HCT116 (cell line): ENCODE data around the gene GPR180. TPM values are rescaled to one million over a fixed set of nuclear protein-coding genes. Genes with fewer than 3 reads are reported as not detected.

Experiments used
- ATAC-seq: fragments of 200-7000 bp; cut with Tn5 transposase; 2 replicates; pipeline ENCODE4 v1.9.1; 2020; ENCODE audit warnings: mild to moderate bottlenecking, moderate library complexity
- BruUV-seq: library from RNA; stranded (reverse); fragments of 400-500 nt; replicated peaks from 2 replicates; lab custom pipeline; 2021; lab: Mats Ljungman, UMichigan
- CTCF ChIA-PET: fragments of 300-600 bp; sonication (Branson Sonifier 250); formaldehyde crosslinking; loops from one replicate; lab custom pipeline; 2021; ENCODE audit warnings: antibody characterized with exemption; lab: Charles Lee
- POLR2A ChIA-PET: fragments of 300-600, 350-600 bp; sonication (Branson Sonifier 250); formaldehyde crosslinking; loops from one replicate; lab custom pipeline; 2021; ENCODE audit warnings: antibody characterized with exemption; lab: Charles Lee
- RAD21 ChIA-PET, 2 experiments: fragments of 300-600 bp; sonication (Branson Sonifier 250); formaldehyde crosslinking; loops; one replicate each; lab custom pipeline; 2023; ENCODE audit warnings: low total read pairs in 2 of 2; ENCODE audit not compliant: uncharacterized antibody in 2 of 2, unreplicated experiment in 2 of 2, low non-redundant PET in 1 of 2; lab: Charles Lee
- DNase-seq: peaks from one replicate; pipeline ENCODE4 v3.0.0-alpha.2; 2010; ENCODE audit warnings: low read depth, low spot score
- H2AFZ ChIP-seq: fragments of 200-600 bp; shearing (Covaris generic), sonication (generic); 2 replicates; pipeline ENCODE4 v1.6.1; 2017; ENCODE audit warnings: low read depth, mixed run types, mixed read lengths, antibody characterized with exemption, low read length; ENCODE audit not compliant: poor library complexity, severe bottlenecking
- H3K27ac ChIP-seq: 2 replicates; pipeline ENCODE4 v1.5.1; 2012; ENCODE audit warnings: low read depth, low read length
- H3K27me3 ChIP-seq: fragments of 200-600 bp; sonication (generic); 2 replicates; pipeline ENCODE4 v1.6.1; 2016; ENCODE audit warnings: mixed run types, low read length, mixed read lengths; ENCODE audit not compliant: insufficient read depth
- H3K36me3 ChIP-seq, 2 experiments: fragments of 200-500 bp in 1 of 2; fragments of 200-600 bp in 1 of 2; sonication (Bioruptor generic) in 1 of 2; sonication (generic) in 1 of 2; 2 replicates each; pipeline versions ENCODE4 v1.5.1 to v1.6.1; 2014 to 2016; ENCODE audit warnings: low read length in 2 of 2, inconsistent platforms in 1 of 2, mixed read lengths in 1 of 2, mixed run types in 1 of 2; ENCODE audit not compliant: insufficient read depth in 2 of 2, control insufficient read depth in 1 of 2
- H3K4me1 ChIP-seq, 2 experiments: fragments of 200-600 bp in 1 of 2; sonication (generic) in 1 of 2; 2 replicates each; pipeline versions ENCODE4 v1.5.1 to v1.6.1; 2012 to 2017; ENCODE audit warnings: low read length in 2 of 2, inconsistent platforms in 1 of 2, mild to moderate bottlenecking in 1 of 2, mixed read lengths in 1 of 2, mixed run types in 1 of 2, moderate library complexity in 1 of 2; ENCODE audit not compliant: insufficient read depth in 2 of 2, control insufficient read depth in 1 of 2
- H3K4me2 ChIP-seq: fragments of 200-600 bp; sonication (generic); 2 replicates; pipeline ENCODE4 v1.6.1; 2017; ENCODE audit warnings: mixed run types, low read length, mixed read lengths
- H3K4me3 ChIP-seq, 2 experiments: fragments of 200-600 bp in 1 of 2; sonication (generic) in 1 of 2; replicated peaks in 1 of 2; 2 replicates each; pipeline ENCODE4 v1.5.1; 2011 to 2016; ENCODE audit warnings: low read length in 2 of 2, control low read depth in 1 of 2, low read depth in 1 of 2, mild to moderate bottlenecking in 1 of 2, mixed read lengths in 1 of 2, mixed run types in 1 of 2
- H3K79me2 ChIP-seq: fragments of 200-600 bp; sonication (generic); 2 replicates; pipeline ENCODE4 v1.6.1; 2017; ENCODE audit warnings: mild to moderate bottlenecking, mixed run types, low read length, moderate library complexity, mixed read lengths; ENCODE audit not compliant: insufficient read depth
- H3K9ac ChIP-seq: fragments of 200-600 bp; sonication (generic); 2 replicates; pipeline ENCODE4 v1.6.1; 2016; ENCODE audit warnings: low read length, mixed read lengths
- H3K9me2 ChIP-seq: fragments of 200-600 bp; sonication (generic), shearing (Covaris generic); 2 replicates; pipeline ENCODE4 v1.6.1; 2017; ENCODE audit warnings: mixed run types, mild to moderate bottlenecking, moderate library complexity; ENCODE audit not compliant: insufficient read depth
- H3K9me3 ChIP-seq, 2 experiments: fragments of 200-500 bp in 1 of 2; fragments of 200-600 bp in 1 of 2; sonication (Bioruptor generic) in 1 of 2; sonication (generic) in 1 of 2; 2 replicates each; pipeline ENCODE4 v1.6.1; 2014 to 2017; ENCODE audit warnings: low read length in 2 of 2, mixed read lengths in 2 of 2, inconsistent platforms in 1 of 2, low read depth in 1 of 2, mild to moderate bottlenecking in 1 of 2, mixed run types in 1 of 2, moderate library complexity in 1 of 2; ENCODE audit not compliant: control insufficient read depth in 1 of 2, insufficient read depth in 1 of 2
- H4K20me1 ChIP-seq: fragments of 200-600 bp; sonication (generic), shearing (Covaris generic); 2 replicates; pipeline ENCODE4 v1.6.1; 2017; ENCODE audit warnings: mixed run types, mild to moderate bottlenecking, moderate library complexity; ENCODE audit not compliant: insufficient read depth
- ATF3 ChIP-seq: IDR thresholded peaks from 2 replicates; pipeline ENCODE4 v1.6.1; 2012
- CEBPB ChIP-seq: IDR thresholded peaks from 2 replicates; pipeline ENCODE4 v1.6.1; 2012; ENCODE audit warnings: low read depth
- EZH2phosphoT487 ChIP-seq: fragments of 200-600 bp; IDR thresholded peaks from 2 replicates; pipeline ENCODE4 v1.6.1; 2018; ENCODE audit warnings: antibody characterized with exemption, borderline replicate concordance
- MAX ChIP-seq: IDR thresholded peaks from 2 replicates; pipeline ENCODE4 v1.6.1; 2012
- POLR2AphosphoS5 ChIP-seq: IDR thresholded peaks from 2 replicates; pipeline ENCODE4 v1.6.1; 2011; ENCODE audit warnings: mild to moderate bottlenecking, low read depth, low read length, moderate library complexity
- REST ChIP-seq: IDR thresholded peaks from 2 replicates; pipeline ENCODE4 v1.6.1; 2012; ENCODE audit warnings: low read depth
- YY1 ChIP-seq: IDR thresholded peaks from 2 replicates; pipeline ENCODE4 v1.6.1; 2011; ENCODE audit warnings: low read length, low read depth, moderate library complexity, mild to moderate bottlenecking; ENCODE audit not compliant: insufficient replicate concordance; ENCODE audit errors: extremely low read depth
- intact Hi-C: fragments of 100-400 bp; cut with micrococcal nuclease; formaldehyde crosslinking; loops from 2 replicates; pipeline ENCODE4 v1.10.0; 2022
- total RNA-seq: library from RNA; stranded (reverse); gene quantifications from one replicate; pipeline ENCODE4 v1.2.1, GENCODE V29; 2021; ENCODE audit not compliant: unreplicated experiment

Gene GPR180
- total RNA-seq, 1 experiment from 2014 or later: 6.4 TPM

DNA sequence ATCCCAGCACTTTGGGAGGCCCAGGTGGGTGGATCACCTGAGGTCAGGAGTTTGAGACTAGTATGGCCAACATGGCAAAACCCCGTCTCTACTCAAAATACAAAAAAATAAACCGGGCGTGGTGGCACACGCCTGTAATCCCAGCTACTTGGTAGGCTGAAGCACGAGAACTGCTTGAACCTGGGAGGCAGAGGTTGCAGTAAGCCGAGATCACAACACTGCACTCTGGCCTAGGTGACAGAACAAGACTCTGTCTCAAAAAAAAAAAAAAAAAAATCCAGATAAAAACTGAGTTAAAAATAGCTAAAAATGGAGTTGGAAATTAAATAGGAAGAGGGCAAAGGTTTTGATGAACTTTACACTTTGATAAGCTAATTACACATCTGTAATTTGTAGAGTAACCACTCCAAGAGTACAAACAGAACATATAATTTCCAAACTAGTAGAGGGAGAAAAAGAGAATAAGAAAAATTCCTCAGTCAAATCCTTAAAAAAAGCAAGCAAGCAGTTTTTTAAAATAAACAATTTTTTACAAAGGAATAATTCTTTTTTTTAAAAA is 16.0 kb upstream of the GPR180 start:
- POLR2A ChIA-PET: interaction anchor here (2.0 kb wide), 1 partner anchor 11 kb away, joined by 7 read pairs; the partner anchor contains the start of gene TGDS
- Histone ChIP-seq H4K20me1 (no peaks in the 10 kb centered on the region; the same call in 1 of the 2 replicates), H3K79me2 (peaks cover 59% of the 10 kb centered on the region), H3K27ac (no peak overlapping the region), H3K9me3 (no peaks in the 10 kb centered on the region), H3K36me3 (peaks cover 28 to 32% of the 10 kb centered on the region in 2 experiments), H3K4me3 (no peak overlapping the region), H3K4me2 (no peak overlapping the region)
- intact Hi-C loops: no loop called here
- no peak for ATAC-seq
- BruUV-seq: no TSS peak
- RAD21 ChIA-PET: no interaction called here
- TF ChIP-seq CEBPB (no peak), REST (no peak), MAX (no peak), EZH2phosphoT487 (no peak), POLR2AphosphoS5 (no peak), YY1 (no peak), ATF3 (no peak)
- TF ChIP-seq, all 23 proteins: peak for 0
- CTCF ChIA-PET: no interaction called here
- H3K4me1 ChIP-seq: no peaks in the 10 kb centered on the region
- H3K9ac ChIP-seq: no peak overlapping the region
- no peak for DNase-seq
- H3K9me2 ChIP-seq: no peaks in the 10 kb centered on the region
- H2AFZ ChIP-seq: no peak overlapping the region
- H3K27me3 ChIP-seq: no peaks in the 10 kb centered on the region
